Raji (cell line): ENCODE data around the gene PLA1A.

ENCODE experiments used
- POLR2A ChIP-seq: IDR thresholded peaks from 2 replicates; pipeline ENCODE4 v1.6.1; 2011; ENCODE audit warnings: low read depth, low read length, control low read depth; ENCODE audit not compliant: insufficient read depth

The PLA1A gene

DNA sequence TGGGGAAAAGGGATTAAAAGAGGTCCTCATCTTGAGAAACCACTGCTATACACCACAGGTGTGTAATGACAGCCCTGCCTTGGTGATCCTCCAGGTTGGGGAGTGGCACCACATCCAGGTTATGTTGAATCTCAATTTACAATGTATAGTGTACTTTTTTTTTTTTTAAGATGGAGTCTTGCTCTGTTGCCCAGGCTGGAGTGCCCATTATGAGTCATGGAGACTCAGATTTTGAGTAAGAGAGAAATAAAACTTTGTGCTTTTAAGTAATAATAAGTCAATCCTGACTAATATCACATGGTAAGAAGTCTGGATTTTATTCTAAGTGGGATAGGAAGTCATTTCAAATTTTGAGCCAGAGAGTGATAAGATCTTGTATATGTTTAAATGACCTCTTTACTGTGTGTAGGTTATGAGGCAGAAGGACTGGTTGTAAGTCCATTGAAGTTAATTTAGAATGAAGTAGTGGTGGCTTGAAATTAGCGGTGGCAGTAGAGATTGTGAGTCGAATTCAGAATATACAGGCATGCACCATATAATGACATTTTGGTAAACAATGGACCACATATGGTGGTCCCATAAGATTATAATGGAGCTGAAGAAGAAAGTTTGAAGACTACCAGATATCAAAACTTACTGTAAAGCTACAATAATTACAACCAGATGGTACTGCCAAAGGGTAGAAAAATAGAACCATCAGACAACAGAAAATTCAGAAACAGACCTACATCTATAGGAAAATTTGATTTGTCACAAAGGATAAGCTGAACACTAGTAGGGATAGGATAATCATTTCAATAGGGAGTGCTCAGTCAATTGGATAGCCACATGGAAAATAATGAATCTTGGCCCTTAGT is 42.0 kb downstream of the PLA1A start:
- TF ChIP-seq POLR2A = no peak

GRCh38 chr3:119641416-119641815 is 43.7 kb downstream of the PLA1A start:
- TF ChIP-seq POLR2A = no peak

- no peak for TF ChIP-seq POLR2A
These were observed 45.2 kb downstream of the PLA1A start for GRCh38 chr3:119642746-119643473.

DNA sequence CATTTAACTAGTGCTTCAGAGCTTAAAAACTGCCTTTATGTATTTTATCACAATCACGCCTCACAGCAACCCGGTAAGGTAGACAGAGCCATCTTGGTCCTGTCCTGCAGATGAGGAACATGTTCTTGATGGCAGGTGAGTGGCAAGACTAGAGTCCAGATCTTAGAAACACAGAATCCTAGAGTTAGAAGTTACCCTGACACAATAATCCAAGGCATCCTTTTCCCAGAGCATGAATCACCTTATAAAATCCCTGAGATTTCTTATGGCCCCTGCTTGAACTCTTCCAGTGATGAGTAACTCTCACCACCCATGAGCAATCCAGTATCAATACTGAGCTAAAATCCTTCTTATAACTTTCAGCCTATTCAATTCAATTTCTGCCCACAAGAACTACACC is 45.8 kb downstream of the PLA1A start:
- TF ChIP-seq POLR2A = no peak

DNA sequence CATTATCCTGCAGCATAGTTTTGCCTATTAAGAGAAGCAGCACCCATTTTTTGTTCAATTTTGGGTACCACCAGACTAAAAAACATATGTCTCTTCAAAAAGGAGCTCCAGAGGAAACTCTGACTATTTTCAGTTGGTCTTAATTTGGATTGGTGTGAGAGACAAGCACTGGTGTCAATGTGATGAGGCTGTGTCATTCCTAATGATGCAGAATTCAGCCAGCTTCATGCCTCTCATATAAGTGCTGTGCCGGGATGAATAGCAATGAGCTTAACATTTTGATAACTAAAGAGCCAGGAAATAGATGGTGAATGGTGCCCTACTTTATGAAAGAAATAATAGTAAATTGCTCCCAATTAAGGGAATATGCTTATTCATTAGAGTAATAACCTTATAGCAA is 46.8 kb downstream of the PLA1A start:
- TF ChIP-seq POLR2A = no peak

DNA sequence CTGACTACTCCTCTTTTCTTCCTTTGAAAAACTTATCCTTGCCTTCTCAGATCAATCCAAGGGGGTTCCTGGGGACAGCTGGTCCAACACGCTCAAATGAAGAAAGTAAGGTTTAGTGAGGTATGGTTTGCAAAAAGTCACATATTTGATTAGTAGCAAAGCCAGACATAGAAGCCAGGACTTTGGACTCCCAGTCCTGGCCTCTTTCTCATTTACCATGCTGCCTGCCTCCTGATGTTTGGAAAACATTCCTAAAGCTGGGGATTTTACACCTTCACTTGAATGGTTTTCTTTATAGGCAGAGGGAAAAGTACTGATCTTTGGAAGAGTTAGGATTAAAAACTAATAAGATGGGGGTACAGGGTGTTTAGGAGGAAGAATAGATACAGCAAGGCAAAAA is 48.1 kb downstream of the PLA1A start:
- TF ChIP-seq POLR2A = no peak

GRCh38 chr3:119647171-119647570 is 49.5 kb downstream of the PLA1A start:
- TF ChIP-seq POLR2A = no peak

DNA sequence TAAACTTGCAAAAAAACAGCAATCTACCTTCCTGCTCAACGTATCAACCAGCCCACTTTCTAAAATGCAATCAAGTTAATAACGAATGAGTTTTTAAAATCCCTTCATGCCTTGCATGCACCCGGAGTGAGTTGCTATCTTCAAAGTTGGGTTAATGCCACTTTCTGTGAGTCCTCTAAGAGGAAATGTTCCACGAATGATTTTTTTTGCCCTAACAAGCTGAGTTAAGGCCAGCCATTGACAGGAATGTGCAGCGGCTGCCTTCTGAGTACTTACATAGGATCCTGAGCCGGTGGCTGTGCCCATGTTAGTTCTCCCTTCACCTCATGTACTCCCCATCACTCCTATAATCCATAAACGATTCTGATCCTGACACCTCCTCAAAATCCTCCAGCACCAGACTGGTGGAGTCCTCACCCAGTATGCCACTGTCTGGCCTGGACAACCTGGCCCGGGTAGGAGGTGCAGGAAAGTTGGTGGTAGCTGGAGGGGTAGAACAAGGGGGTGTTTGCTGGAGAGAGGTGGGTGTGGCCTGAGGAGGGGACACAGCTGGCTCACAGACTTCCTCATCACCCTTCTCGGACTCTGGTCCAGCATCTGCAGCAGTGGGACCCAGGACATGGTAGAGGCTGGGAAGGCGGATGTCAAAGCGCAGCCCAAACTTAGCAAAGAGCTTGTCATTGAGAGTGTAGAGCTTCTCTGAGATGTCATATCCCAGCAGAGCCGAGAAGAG is 50.3 kb downstream of the PLA1A start:
- TF ChIP-seq POLR2A = no peak

DNA sequence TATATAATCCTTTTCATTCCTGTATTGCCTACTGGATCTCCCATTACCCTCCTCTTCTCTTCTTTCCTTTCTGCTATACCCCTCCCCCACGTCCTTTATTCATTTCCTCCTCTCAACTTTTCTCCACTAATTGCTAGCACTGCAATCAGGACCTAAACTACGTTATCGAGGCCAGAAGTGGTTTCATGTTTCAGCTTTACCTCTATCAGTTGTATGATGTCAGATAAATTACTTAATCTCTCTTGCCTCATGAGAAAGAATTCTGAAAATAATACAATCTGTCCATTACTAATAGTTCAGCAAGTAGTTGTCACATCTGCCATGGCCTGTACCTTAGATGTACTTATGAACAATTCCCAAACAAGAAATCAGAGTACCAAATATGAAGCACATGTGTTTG is 52.1 kb downstream of the PLA1A start:
- TF ChIP-seq POLR2A = no peak

DNA sequence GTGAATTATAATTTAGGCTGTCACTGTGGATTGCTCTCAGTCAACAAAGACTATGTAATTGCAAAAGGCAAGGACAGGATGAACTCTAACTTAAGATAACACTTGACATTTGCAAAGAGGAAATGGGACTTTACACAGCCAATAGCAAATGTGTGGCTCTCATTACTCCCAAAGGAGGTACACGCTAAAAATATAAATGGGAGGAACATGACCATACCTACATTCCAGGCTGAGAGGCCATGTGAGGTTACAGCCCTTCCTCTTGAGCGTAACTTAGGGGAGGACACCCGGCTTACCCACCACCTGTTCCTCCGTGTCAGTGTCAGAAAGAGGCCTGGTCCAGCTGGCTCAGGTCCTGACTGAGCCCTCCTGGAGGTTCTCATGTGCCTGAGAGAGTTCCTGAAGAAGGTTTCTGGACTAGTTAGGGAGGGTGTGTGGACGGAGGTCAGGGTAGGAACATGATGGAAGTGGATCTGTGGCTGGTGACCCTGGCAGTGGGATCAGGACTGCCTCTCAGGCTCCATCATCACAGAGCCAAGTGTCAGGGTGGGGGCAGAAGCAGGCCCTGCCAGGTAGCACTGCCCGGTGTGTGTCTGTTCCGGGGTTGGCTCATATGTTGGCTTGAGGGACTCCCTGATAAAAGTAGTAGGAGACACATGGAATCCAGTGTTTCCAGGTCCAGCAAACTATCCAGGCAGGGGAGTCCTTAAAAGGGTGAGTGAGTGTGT is 54.8 kb downstream of the PLA1A start:
- no peak for TF ChIP-seq POLR2A

- TF ChIP-seq POLR2A = no peak
These were observed 56.2 kb downstream of the PLA1A start for GRCh38 chr3:119653876-119654275.

GRCh38 chr3:119657887-119658702 is 60.4 kb downstream of the PLA1A start:
- no peak for TF ChIP-seq POLR2A

GRCh38 chr3:119658994-119659393 is 61.3 kb downstream of the PLA1A start:
- no peak for TF ChIP-seq POLR2A

DNA sequence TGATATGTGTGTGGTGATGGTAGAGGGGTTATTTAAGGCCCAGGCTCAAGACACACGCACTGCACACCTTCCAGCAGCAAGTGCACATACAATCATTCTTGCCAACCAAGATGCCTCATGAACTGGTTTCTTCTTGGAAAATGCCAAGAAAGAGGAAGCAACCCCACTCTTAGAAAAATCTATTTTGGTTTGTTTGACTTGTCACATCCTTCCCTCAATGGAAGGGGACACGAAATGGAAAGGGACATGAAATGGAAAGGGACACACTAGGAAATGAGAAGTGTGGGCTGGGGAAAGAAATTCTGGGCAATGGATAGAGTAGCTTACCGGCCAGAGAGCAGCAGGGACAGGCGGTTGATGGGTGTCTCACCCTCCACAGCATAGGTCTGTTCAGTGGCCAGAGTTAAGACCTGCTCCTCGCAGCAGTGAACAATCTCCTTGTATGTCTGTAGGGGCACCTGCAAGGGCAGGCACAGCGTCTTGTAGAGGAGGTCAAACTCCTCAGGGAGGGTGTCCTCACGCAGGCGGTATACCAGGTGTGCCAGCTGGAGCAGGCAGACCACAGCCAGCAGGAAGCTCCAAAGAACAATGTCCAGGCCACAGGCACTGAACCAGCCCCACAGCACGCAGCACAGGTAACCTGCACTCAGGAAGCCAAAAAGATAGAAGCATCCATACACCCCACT is 62.1 kb downstream of the PLA1A start:
- no peak for TF ChIP-seq POLR2A
